ENCODE measurements around the gene RETREG3. TPM values are rescaled to one million over a fixed set of nuclear protein-coding genes. Genes with fewer than 3 reads are reported as not detected.
A peak's percentile ranks its signal among the peaks of the same experiment; 100 is the strongest.
"Not testable (repeated sequence)": the region's sequence is repeated elsewhere in the genome, so short reads cannot be mapped to it uniquely, and the experiment has no call there.

Gene RETREG3
- total and polyA plus RNA-seq, 11 donors = 12.2 to 39.0 (median 24.9) TPM

- Histone ChIP-seq H3K4me3 (peak overlapping the region in 5 of 12 donors; percentile 2 to 23 (median 3)), H3K36me3 (peaks cover 0 to 32% (median 29%) of the 10 kb centered on the region in 9 donors), H3K27ac (peak overlapping the region in 11 of 12 donors; percentile 5 to 83 (median 69)), H3K27me3 (no peaks in the 10 kb centered on the region), H3K9me3 (no peaks in the 10 kb centered on the region), H3K4me1 (peaks cover 0 to 22% (median 10%) of the 10 kb centered on the region in 12 donors)
- DNase-seq (no peak), ATAC-seq (peak; percentile 13 to 18 (median 18))
- WGBS, 4 donors = 35 to 47% (median 39%) methylated on average over 4 of the region's 4 CpGs
- TF ChIP-seq POLR2A (IDR thresholded peaks at IDR 0.05) = no peak
- TF ChIP-seq, protein P1, sequence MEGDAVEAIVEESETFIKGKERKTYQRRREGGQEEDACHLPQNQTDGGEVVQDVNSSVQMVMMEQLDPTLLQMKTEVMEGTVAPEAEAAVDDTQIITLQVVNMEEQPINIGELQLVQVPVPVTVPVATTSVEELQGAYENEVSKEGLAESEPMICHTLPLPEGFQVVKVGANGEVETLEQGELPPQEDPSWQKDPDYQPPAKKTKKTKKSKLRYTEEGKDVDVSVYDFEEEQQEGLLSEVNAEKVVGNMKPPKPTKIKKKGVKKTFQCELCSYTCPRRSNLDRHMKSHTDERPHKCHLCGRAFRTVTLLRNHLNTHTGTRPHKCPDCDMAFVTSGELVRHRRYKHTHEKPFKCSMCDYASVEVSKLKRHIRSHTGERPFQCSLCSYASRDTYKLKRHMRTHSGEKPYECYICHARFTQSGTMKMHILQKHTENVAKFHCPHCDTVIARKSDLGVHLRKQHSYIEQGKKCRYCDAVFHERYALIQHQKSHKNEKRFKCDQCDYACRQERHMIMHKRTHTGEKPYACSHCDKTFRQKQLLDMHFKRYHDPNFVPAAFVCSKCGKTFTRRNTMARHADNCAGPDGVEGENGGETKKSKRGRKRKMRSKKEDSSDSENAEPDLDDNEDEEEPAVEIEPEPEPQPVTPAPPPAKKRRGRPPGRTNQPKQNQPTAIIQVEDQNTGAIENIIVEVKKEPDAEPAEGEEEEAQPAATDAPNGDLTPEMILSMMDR (IDR thresholded peaks at IDR 0.05) = no peak
- intact Hi-C loops (cut with DNase I) = loop anchor here in 6 of 10 donors (2.0 to 10.0 kb wide), 5 partner anchors 34 to 61 kb away; partner anchors contain the start of genes TUBG2 (in 2 of the 6) and PLEKHH3 (in 1 of the 6)
Measured at GRCh38 chr17:42617956-42618431, 8.8 kb upstream of the RETREG3 start.

DNA sequence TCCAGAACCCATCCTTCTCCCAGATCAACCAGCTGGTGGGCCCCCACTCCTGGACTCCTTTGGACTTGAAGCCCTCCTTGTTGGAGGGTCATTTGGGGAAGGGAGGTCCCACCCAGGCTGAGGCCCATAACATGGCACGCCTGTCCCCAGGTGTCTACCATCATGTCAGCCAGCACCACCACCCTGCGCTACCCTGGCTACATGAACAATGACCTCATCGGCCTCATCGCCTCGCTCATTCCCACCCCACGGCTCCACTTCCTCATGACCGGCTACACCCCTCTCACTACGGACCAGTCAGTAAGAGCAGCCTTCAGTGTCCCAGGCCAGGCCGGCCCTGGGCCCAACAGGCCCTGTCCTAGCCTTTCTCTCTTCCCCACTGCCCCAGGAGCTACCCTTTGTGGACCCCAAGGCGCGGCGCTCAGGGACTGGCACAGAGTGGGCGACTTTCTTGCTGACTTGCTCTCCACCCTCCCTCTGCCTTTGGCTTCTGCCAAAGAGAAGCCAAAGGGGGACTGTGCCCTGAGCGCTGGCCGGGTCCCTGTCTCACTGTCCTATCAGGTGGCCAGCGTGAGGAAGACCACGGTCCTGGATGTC, 4.6 kb upstream of the RETREG3 start:
- H3K36me3 ChIP-seq = peaks cover 0 to 47% (median 43%) of the 10 kb centered on the region in 9 donors
- peaks cover 0 to 27% (median 12%) of the 10 kb centered on the region in 12 donors for H3K4me1 ChIP-seq
- no peak for TF ChIP-seq POLR2A (IDR thresholded peaks at IDR 0.05)
- TF ChIP-seq, protein P1 (IDR thresholded peaks at IDR 0.05) = no peak
- H3K27ac ChIP-seq = no peak overlapping the region
- ATAC-seq (no peak), DNase-seq (no peak)
- H3K9me3 ChIP-seq = no peaks in the 10 kb centered on the region
- intact Hi-C loops (cut with DNase I) = loop anchor here in 2 of 10 donors (5.0 to 10.0 kb wide), 2 partner anchors 39 to 61 kb away; partner anchors contain the start of gene PLEKHH3 (in 1 of the 2)
- 91 to 95% (median 94%) methylated on average over 14 to 17 of the region's 17 CpGs for WGBS, 4 donors
- no peaks in the 10 kb centered on the region for H3K27me3 ChIP-seq
- no peak overlapping the region for H3K4me3 ChIP-seq

DNA sequence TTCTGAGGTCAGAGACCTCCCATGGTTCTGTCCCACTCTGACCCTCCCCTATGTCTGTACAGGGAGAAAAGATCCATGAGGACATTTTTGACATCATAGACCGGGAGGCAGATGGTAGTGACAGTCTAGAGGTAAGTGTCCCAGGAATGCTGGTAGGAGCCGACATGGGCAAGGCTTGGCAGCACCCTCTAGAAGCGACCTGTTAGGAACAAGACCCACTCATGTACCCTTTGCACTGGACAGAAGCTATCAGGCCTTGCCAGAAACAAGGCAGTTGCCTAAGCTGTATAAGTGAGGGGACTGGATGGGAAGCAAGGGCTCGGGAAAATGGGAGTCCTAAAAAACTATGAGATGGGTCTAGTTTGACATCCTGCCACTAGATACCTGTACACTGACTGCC, 2.8 kb upstream of the RETREG3 start:
- H3K9me3 ChIP-seq = no peaks in the 10 kb centered on the region
- H3K27ac ChIP-seq = no peak overlapping the region
- no peak overlapping the region for H3K4me3 ChIP-seq
- no peak for TF ChIP-seq POLR2A (IDR thresholded peaks at IDR 0.05)
- TF ChIP-seq, protein P1 (IDR thresholded peaks at IDR 0.05) = no peak
- DNase-seq = no peak
- ATAC-seq = no peak
- peaks cover 3 to 28% (median 15%) of the 10 kb centered on the region in 12 donors for H3K4me1 ChIP-seq
- intact Hi-C loops (cut with DNase I) = loop anchor here in 2 of 10 donors (5.0 to 10.0 kb wide), 2 partner anchors 40 to 63 kb away; partner anchors contain the start of gene PLEKHH3 (in 1 of the 2)
- 95 to 98% (median 96%) methylated on average over 4 of the region's 4 CpGs for WGBS, 4 donors
- H3K36me3 ChIP-seq = peaks cover 0 to 47% (median 43%) of the 10 kb centered on the region in 9 donors
- no peaks in the 10 kb centered on the region for H3K27me3 ChIP-seq

DNA sequence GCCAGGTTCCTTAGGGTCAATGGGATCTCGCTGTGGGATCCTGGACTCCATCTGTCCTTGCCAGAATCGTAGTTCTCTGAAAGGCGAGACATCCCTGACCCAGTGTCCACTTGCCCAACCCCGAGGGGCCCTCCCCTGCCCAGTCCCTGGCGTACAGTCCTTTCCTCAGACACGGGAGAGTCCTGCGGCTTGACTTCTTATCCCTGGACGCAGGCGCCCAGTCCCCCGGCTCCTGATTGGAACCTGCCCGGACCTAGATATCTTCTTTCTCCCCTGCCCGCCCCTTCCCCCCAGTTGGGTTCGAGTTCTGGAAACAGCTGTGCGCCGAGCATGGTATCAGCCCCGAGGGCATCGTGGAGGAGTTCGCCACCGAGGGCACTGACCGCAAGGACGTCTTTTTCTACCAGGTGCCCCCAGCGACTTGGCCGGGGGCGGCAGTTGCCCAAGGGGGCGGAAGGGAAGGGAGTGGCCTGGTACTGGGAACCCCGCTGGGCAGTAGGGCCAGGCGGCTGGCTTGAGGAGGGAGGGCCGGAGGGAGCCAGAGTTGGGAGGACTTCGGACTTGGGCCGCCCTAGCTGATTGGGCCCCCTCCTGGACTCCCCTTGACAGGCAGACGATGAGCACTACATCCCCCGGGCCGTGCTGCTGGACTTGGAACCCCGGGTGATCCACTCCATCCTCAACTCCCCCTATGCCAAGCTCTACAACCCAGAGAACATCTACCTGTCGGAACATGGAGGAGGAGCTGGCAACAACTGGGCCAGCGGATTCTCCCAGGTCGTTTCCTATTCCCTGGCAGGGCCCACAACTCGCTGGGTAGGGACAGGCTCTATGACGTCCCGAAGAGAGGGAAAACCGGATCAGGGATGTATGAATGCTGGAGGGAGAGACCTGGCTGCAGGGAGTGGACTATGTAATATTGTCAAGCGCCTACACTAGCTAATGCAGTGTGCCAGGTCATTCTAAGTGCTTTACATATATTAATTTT, 934 bp upstream of the RETREG3 start:
- H3K4me3 ChIP-seq = peak overlapping the region; percentile 53 to 96 (median 86)
- peak in 3 of 4 donors; percentile 7 to 51 (median 44) for ATAC-seq
- H3K4me1 ChIP-seq = peaks cover 3 to 42% (median 33%) of the 10 kb centered on the region in 12 donors
- H3K27me3 ChIP-seq, H3K9me3 ChIP-seq: not testable (repeated sequence)
- H3K36me3 ChIP-seq = peaks cover 0 to 44% (median 34%) of the 10 kb centered on the region in 9 donors
- 12 to 18% (median 13%) methylated on average over 19 to 35 of the region's 42 CpGs for WGBS, 4 donors
- peak overlapping the region; percentile 43 to 97 (median 90) for H3K27ac ChIP-seq
- peak in 2 of 5 donors; percentile 59 to 71 for DNase-seq
- intact Hi-C loops (cut with DNase I) = loop anchor here in 9 of 10 donors (1.0 to 10.0 kb wide), 10 partner anchors 31 to 155 kb away; partner anchors contain the start of genes CCR10 (in 3 of the 9), CNTNAP1 (in 3 of the 9), PLEKHH3 (in 2 of the 9) and PSMC3IP (in 1 of the 9)
